ENCODE measurements around the gene FOXP1. TPM values are rescaled to one million over a fixed set of nuclear protein-coding genes. Genes with fewer than 3 reads are reported as not detected.

The FOXP1 gene
- total RNA-seq, 2 donors from 2014 or later, result 101 to 171 TPM

GRCh38 chr3:71082833-71083232 lies 500.7 kb downstream of the FOXP1 start:
- Mint-ChIP-seq H3K36me3 (ENCODE audit: low read depth) (peaks cover 68% of the 10 kb centered on the region), H3K4me1 (peaks cover 55% of the 10 kb centered on the region), H3K4me3 (peak overlapping the region; percentile 63), H3K27me3 (no peaks in the 10 kb centered on the region), H3K9me3 (no peaks in the 10 kb centered on the region), H3K27ac (peak overlapping the region; percentile 73)
- ATAC-seq (replicated peaks), result no peak

GRCh38 chr3:71080517-71081083 lies 502.9 kb downstream of the FOXP1 start:
- H3K27me3 Mint-ChIP-seq, result no peaks in the 10 kb centered on the region
- H3K36me3 Mint-ChIP-seq (ENCODE audit: low read depth), result peaks cover 73% of the 10 kb centered on the region
- H3K27ac Mint-ChIP-seq, result peak overlapping the region; percentile 71
- ATAC-seq (replicated peaks), result peak; percentile 57
- H3K4me1 Mint-ChIP-seq, result peaks cover 57% of the 10 kb centered on the region
- H3K4me3 Mint-ChIP-seq, result peak overlapping the region; percentile 66
- no peaks in the 10 kb centered on the region for H3K9me3 Mint-ChIP-seq

- no peak for ATAC-seq (replicated peaks)
- Mint-ChIP-seq H3K36me3 (ENCODE audit: low read depth) (peaks cover 77% of the 10 kb centered on the region), H3K9me3 (no peaks in the 10 kb centered on the region), H3K4me3 (peak overlapping the region; percentile 66), H3K27me3 (no peaks in the 10 kb centered on the region), H3K27ac (peak overlapping the region; percentile 55), H3K4me1 (peaks cover 60% of the 10 kb centered on the region)
Observed at GRCh38 chr3:71078723-71079525, 504.6 kb downstream of the FOXP1 start.

GRCh38 chr3:71078199-71078598 lies 505.3 kb downstream of the FOXP1 start:
- H3K4me3 Mint-ChIP-seq, result peak overlapping the region; percentile 66

DNA sequence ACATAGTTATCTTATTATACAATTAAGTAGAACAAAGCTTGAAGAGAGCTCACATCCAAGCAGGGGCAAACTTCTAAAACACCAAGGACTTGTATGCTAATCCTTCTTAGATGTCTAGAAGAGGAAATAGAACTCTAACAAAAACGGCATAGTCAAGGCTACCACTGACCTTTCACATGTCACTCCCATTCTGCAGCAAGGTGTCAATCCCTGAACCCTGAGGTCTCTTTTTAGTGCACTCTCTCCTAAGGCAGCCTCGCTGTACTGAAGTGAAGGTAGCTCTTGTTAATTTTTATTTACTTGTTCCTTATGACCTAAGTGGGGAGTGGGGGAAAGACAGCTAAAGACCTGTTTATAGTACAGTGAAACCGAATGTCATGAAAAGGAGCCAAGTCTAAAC lies 506.5 kb downstream of the FOXP1 start:
- Mint-ChIP-seq H3K4me3 (peak overlapping the region; percentile 66), H3K27ac (peak overlapping the region; percentile 20), H3K36me3 (ENCODE audit: low read depth) (peaks cover 66% of the 10 kb centered on the region)

More at GRCh38 chr3:71078199-71078598, 505.3 kb downstream of the FOXP1 start:
- Mint-ChIP-seq H3K27me3 (no peaks in the 10 kb centered on the region), H3K9me3 (no peaks in the 10 kb centered on the region), H3K36me3 (ENCODE audit: low read depth) (peaks cover 70% of the 10 kb centered on the region), H3K4me1 (peaks cover 60% of the 10 kb centered on the region), H3K27ac (peak overlapping the region; percentile 15)
- no peak for ATAC-seq (replicated peaks)

DNA sequence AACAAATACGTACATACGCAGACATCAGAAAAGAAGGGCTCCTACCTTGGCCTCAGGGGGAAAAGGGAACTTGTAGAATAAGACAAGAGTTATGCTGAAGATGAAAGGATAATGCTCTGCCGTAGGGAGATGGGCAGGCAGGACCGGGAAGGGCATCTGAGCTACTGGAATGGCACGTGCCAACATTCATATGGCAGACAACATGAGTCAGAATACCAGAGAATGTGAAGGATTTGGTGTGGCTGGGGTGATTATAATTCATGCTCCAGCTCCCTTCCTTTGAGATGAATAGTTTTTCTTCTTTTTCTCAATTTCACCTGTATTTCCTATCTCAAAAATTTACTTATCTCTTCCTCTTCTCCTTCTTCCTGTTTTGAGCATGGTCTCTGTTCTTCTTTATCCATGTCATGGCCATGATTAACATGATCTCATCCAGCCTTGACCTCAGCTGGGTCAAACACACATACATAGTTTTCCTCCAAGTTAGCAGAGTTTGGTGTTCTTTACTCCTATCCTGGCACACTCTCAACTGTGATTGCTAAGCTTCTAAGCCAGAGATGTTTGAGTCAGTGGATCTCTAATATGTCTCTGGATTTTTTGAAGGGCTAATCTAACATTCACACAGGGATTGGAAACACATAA lies 507.0 kb downstream of the FOXP1 start:
- peak overlapping the region; percentile 20 for H3K27ac Mint-ChIP-seq
- peaks cover 56% of the 10 kb centered on the region for H3K4me1 Mint-ChIP-seq
- ATAC-seq (replicated peaks), result no peak
- peaks cover 64% of the 10 kb centered on the region for H3K36me3 Mint-ChIP-seq (ENCODE audit: low read depth)
- H3K27me3 Mint-ChIP-seq, result no peaks in the 10 kb centered on the region
- no peaks in the 10 kb centered on the region for H3K9me3 Mint-ChIP-seq
- H3K4me3 Mint-ChIP-seq, result peak overlapping the region; percentile 66

More for the DNA sequence above, 506.5 kb downstream of the FOXP1 start:
- Mint-ChIP-seq H3K4me1 (peaks cover 58% of the 10 kb centered on the region), H3K27me3 (no peaks in the 10 kb centered on the region), H3K9me3 (no peaks in the 10 kb centered on the region)
- ATAC-seq (replicated peaks), result no peak

DNA sequence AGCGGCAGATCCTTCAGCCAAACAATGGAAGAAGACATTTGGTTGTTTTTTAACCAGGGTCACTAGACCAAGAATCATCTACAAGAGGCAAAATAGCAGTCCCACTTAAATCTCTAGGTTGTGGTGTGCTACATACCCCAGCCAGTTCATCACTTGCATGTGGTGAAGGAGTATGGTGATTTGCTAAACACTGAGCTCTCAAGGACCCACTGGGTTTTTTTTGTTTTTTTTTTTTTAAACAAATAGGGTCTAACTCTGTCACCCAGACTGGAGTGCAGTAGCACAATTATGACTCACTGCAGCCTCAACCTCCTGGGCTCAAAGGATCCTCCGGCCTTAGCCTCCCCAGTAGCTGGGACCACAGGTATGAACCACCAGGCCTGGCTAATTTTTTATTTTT lies 508.0 kb downstream of the FOXP1 start:
- Mint-ChIP-seq H3K4me3 (peak overlapping the region; percentile 1), H3K9me3 (no peaks in the 10 kb centered on the region), H3K27ac (peak overlapping the region; percentile 14), H3K36me3 (ENCODE audit: low read depth) (peaks cover 56% of the 10 kb centered on the region), H3K27me3 (no peaks in the 10 kb centered on the region), H3K4me1 (peaks cover 53% of the 10 kb centered on the region)
- peak; percentile 46 for ATAC-seq (replicated peaks)

DNA sequence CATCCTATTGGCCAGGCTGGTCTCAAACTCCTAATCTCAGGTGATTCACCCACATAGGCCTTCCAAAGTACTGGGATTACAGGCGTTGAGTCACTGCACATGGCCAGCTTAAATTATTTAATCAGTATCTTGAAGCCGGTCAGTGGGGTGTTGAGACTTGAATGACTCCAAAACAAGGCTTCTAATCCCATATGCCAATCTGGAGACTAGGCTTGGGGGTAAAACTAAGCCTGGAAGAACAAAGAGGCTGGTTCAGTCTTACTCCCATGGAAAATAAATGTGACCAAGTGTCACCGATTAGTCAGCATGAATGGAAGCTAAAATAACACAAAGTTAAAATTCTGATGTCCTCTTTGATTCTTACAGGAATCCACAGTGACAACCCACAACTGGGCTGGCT lies 509.1 kb downstream of the FOXP1 start:
- Mint-ChIP-seq H3K9me3 (no peaks in the 10 kb centered on the region), H3K4me3 (no peak overlapping the region), H3K27me3 (no peaks in the 10 kb centered on the region), H3K4me1 (peaks cover 49% of the 10 kb centered on the region), H3K27ac (no peak overlapping the region), H3K36me3 (ENCODE audit: low read depth) (peaks cover 45% of the 10 kb centered on the region)
- no peak for ATAC-seq (replicated peaks)

GRCh38 chr3:71072986-71073385 lies 510.5 kb downstream of the FOXP1 start:
- Mint-ChIP-seq H3K4me3 (no peak overlapping the region), H3K27me3 (no peaks in the 10 kb centered on the region), H3K9me3 (no peaks in the 10 kb centered on the region), H3K27ac (peak overlapping the region; percentile 41), H3K36me3 (ENCODE audit: low read depth) (peaks cover 37% of the 10 kb centered on the region), H3K4me1 (peaks cover 51% of the 10 kb centered on the region)
- no peak for ATAC-seq (replicated peaks)

DNA sequence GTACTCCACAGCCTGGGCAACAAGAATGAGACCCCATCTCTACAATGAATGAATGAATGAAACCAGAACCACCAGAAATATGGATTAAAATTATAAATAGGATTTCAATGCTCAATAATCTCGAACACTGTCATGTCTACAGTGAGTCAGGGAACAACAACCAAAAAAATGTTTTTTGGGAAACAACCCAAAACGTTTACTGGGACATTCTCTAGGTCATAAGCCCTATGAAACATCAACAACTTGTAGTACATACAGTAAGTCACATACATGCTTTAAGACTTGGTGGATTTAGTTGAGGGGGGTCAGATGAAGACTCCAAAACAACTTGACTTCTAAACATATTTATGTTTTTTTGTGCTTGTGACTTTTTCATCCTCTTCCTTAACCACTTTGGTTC lies 511.2 kb downstream of the FOXP1 start:
- Mint-ChIP-seq H3K27me3 (no peaks in the 10 kb centered on the region), H3K4me1 (peaks cover 50% of the 10 kb centered on the region), H3K9me3 (no peaks in the 10 kb centered on the region), H3K27ac (no peak overlapping the region), H3K4me3 (no peak overlapping the region), H3K36me3 (ENCODE audit: low read depth) (peaks cover 31% of the 10 kb centered on the region)
- ATAC-seq (replicated peaks), result no peak

- Mint-ChIP-seq H3K4me1 (peaks cover 52% of the 10 kb centered on the region), H3K27ac (peak overlapping the region; percentile 39), H3K27me3 (no peaks in the 10 kb centered on the region), H3K9me3 (no peaks in the 10 kb centered on the region), H3K4me3 (peak overlapping the region; percentile 18), H3K36me3 (ENCODE audit: low read depth) (peaks cover 31% of the 10 kb centered on the region)
- ATAC-seq (replicated peaks), result no peak
Observed at GRCh38 chr3:71070497-71071463, 512.7 kb downstream of the FOXP1 start.

DNA sequence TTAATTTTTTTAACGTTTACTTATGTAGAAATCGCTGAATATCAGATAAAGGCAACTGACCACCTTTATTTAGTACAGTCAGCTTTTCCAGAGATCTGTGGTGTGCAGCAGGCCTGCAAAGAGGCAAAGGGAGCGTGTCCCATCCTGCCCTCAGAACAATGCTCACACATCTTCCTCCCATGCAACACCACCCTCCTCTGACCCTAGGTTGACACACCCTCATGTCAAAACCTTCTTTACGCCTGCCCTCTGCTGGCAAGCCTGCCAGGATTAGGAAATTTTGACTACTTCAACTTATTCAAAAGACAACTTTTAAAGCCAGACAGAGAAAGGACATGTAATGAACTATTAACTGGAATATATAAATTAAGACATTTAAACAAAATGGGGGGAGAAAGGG lies 513.7 kb downstream of the FOXP1 start:
- peaks cover 49% of the 10 kb centered on the region for H3K4me1 Mint-ChIP-seq
- ATAC-seq (replicated peaks), result peak; percentile 44
- peaks cover 27% of the 10 kb centered on the region for H3K36me3 Mint-ChIP-seq (ENCODE audit: low read depth)
- no peaks in the 10 kb centered on the region for H3K9me3 Mint-ChIP-seq
- peak overlapping the region; percentile 20 for H3K27ac Mint-ChIP-seq
- H3K4me3 Mint-ChIP-seq, result peak overlapping the region; percentile 18
- no peaks in the 10 kb centered on the region for H3K27me3 Mint-ChIP-seq

DNA sequence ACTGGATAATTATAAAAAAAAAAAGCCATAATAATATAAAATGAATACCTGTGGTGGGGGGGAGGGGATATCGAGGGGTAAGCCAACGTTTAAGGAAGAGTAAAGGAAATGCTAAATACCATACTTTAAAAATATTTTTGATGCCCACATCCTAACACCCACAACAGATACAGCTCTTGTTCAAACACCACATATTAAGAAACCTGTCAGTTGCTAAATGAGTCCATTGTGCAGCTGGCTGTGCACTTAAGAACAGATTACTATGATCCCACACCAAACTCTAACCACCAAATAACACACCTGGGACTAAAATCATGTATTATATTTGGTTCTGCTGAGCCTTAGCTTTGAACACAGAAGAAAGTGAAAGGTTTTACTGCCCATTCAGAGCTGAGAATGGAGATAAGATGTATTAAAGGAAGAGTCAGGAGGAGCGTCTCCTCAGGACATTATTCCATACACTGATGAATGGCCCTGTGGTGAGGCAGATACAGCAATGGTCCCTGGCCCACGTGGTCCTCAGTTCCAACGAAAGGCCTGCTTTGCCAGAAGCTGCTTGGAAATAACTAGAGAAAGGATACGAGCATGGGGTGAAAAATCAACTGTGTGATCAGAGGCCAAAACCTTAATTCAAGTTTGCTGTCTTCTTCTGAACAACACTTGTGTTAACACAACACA lies 515.4 kb downstream of the FOXP1 start:
- peak; percentile 22 for ATAC-seq (replicated peaks)
- Mint-ChIP-seq H3K9me3 (no peaks in the 10 kb centered on the region), H3K27me3 (no peaks in the 10 kb centered on the region), H3K27ac (peak overlapping the region; percentile 80), H3K36me3 (ENCODE audit: low read depth) (peaks cover 25% of the 10 kb centered on the region), H3K4me3 (no peak overlapping the region), H3K4me1 (peaks cover 38% of the 10 kb centered on the region)

All from activated T-helper 17 cell treated with anti-CD3 and anti-CD28 coated beads, Interleukin-2, amount 50 U/mL, for 72 hours (primary cell).